Ishikawa (cell line): ENCODE data around the gene MARCHF7.

Experiments used
- CEBPB ChIP-seq: IDR thresholded peaks from 2 replicates; pipeline ENCODE4 v1.6.1; 2012
- EP300 ChIP-seq: IDR thresholded peaks from 2 replicates; pipeline ENCODE4 v1.6.1; 2012; ENCODE audit warnings: borderline replicate concordance
- MAX ChIP-seq: IDR thresholded peaks from 2 replicates; pipeline ENCODE4 v1.6.1; 2012
- NFIC ChIP-seq: IDR thresholded peaks from 2 replicates; pipeline ENCODE4 v1.6.1; 2012
- RAD21 ChIP-seq: IDR thresholded peaks from 2 replicates; pipeline ENCODE4 v1.6.1; 2012; ENCODE audit warnings: low read depth
- REST ChIP-seq: IDR thresholded peaks from 2 replicates; pipeline ENCODE4 v1.6.1; 2012; ENCODE audit warnings: low read depth, mild to moderate bottlenecking
- TAF1 ChIP-seq: IDR thresholded peaks from 2 replicates; pipeline ENCODE4 v1.6.1; 2012; ENCODE audit warnings: low read depth, mild to moderate bottlenecking
- TEAD4 ChIP-seq: IDR thresholded peaks from 2 replicates; pipeline ENCODE4 v1.6.1; 2012
- USF1 ChIP-seq: IDR thresholded peaks from 2 replicates; pipeline ENCODE4 v1.6.1; 2012

GRCh38 chr2:159714247-159714930 is 2.1 kb downstream of the MARCHF7 start:
- no peak for TF ChIP-seq TEAD4
- no peak for TF ChIP-seq REST
- TF ChIP-seq EP300 = no peak
- no peak for TF ChIP-seq MAX
- TF ChIP-seq USF1 = no peak
- TF ChIP-seq CEBPB = no peak
- no peak for TF ChIP-seq NFIC
- TF ChIP-seq RAD21 = no peak
- no peak for TF ChIP-seq TAF1
